Endodermal cell (in vitro differentiated cells): Measurements from ENCODE around the gene ELP5. TPM values are rescaled to one million over a fixed set of nuclear protein-coding genes. Genes with fewer than 3 reads are reported as not detected.

ENCODE experiments used
- DNase-seq: peaks from one replicate; pipeline ENCODE4 v3.0.0-alpha.2; 2017
- H3K27ac ChIP-seq: 2 replicates; pipeline ENCODE4 v1.5.1; 2013; ENCODE audit warnings: mild to moderate bottlenecking, low read depth, low read length, moderate library complexity
- H3K27me3 ChIP-seq: 2 replicates; pipeline ENCODE4 v1.6.1; 2013; ENCODE audit warnings: mild to moderate bottlenecking, low read length, moderate library complexity; ENCODE audit not compliant: insufficient read depth, control insufficient read depth, poor library complexity, severe bottlenecking
- H3K36me3 ChIP-seq: 2 replicates; pipeline ENCODE4 v1.7.0; 2013; ENCODE audit warnings: mild to moderate bottlenecking, low read length, moderate library complexity; ENCODE audit not compliant: control insufficient read depth, insufficient read depth
- H3K4me1 ChIP-seq: one replicate; pipeline ENCODE4 v1.7.0; 2013; ENCODE audit warnings: low read length; ENCODE audit not compliant: control insufficient read depth, insufficient read depth
- H3K4me3 ChIP-seq: 2 replicates; pipeline ENCODE4 v1.5.1; 2013; ENCODE audit warnings: mild to moderate bottlenecking, low read length, moderate library complexity
- H3K9ac ChIP-seq: 2 replicates; pipeline ENCODE4 v1.6.1; 2013; ENCODE audit warnings: mild to moderate bottlenecking, low read length, moderate library complexity; ENCODE audit not compliant: poor library complexity, severe bottlenecking; ENCODE audit errors: extremely low read depth
- H3K9me3 ChIP-seq: 2 replicates; pipeline ENCODE4 v1.6.1; 2013; ENCODE audit warnings: mild to moderate bottlenecking, low read length, moderate library complexity; ENCODE audit not compliant: control insufficient read depth
- H3K27ac Mint-ChIP-seq: 2 replicates; pipeline ENCODE4 v1.8.0; 2020; ENCODE audit warnings: mixed read lengths
- H3K27me3 Mint-ChIP-seq: 2 replicates; pipeline ENCODE4 v1.8.0; 2021; ENCODE audit warnings: mild to moderate bottlenecking, mixed read lengths; ENCODE audit not compliant: insufficient read depth
- H3K36me3 Mint-ChIP-seq: 2 replicates; pipeline ENCODE4 v1.8.0; 2020; ENCODE audit warnings: low read depth, mixed read lengths
- H3K4me1 Mint-ChIP-seq: 2 replicates; pipeline ENCODE4 v1.8.0; 2020; ENCODE audit warnings: mixed read lengths
- H3K4me3 Mint-ChIP-seq: 2 replicates; pipeline ENCODE4 v1.8.0; 2020; ENCODE audit warnings: mild to moderate bottlenecking, moderate library complexity, mixed read lengths
- H3K9me3 Mint-ChIP-seq: 2 replicates; pipeline ENCODE4 v1.8.0; 2020; ENCODE audit warnings: mild to moderate bottlenecking, mixed read lengths
- CTCF ChIP-seq: fragments of 200-600 bp; sonication (generic); conservative IDR thresholded peaks from 2 replicates; pipeline ENCODE4 v1.5.0; 2021; ENCODE audit warnings: antibody characterized with exemption, mild to moderate bottlenecking
- WGBS, 2 experiments: methylation state at CpG; one replicate each; pipeline versions ENCODE4 v1.1.5 to v1.1.7; 2013; ENCODE audit warnings: missing lambda C conversion rate in 2 of 2, mixed read lengths in 1 of 2; ENCODE audit not compliant: insufficient coverage in 1 of 2, insufficient read length in 1 of 2; 5-methylcytosine and 5-hydroxymethylcytosine counted together
- total RNA-seq, 2 donors: library from RNA; stranded (reverse); fragmentation: NEBNext Ultra II Directional in 1 of 2; extraction: Animal tissue kit (Norgen Biotek cat#: 25700) in 1 of 2; gene quantifications; 2 replicates in 1 of 2; 3 replicates in 1 of 2; pipeline ENCODE4 v1.2.1, GENCODE V29; 2021

ELP5 gene
- total RNA-seq, 2 donors from 2014 or later, result 45.3 to 68.0 TPM

- peaks cover 12% of the 10 kb centered on the region for H3K4me1 Mint-ChIP-seq
- Histone ChIP-seq H3K27ac (no peak overlapping the region), H3K27me3 (peaks cover 36% of the 10 kb centered on the region), H3K4me3 (peak overlapping the region; percentile 73), H3K9ac (peak overlapping the region; percentile 30), H3K4me1 (no peaks in the 10 kb centered on the region), H3K9me3 (no peaks in the 10 kb centered on the region), H3K36me3 (peaks cover 23% of the 10 kb centered on the region)
- H3K27ac Mint-ChIP-seq, result peak overlapping the region; percentile 89
- WGBS, 2 experiments, result 13 to 25% methylated on average over 20 to 54 of the region's 54 CpGs
- no peaks in the 10 kb centered on the region for H3K9me3 Mint-ChIP-seq
- peak overlapping the region; percentile 98 for H3K4me3 Mint-ChIP-seq
- peak; percentile 92 for DNase-seq
- peaks cover 25% of the 10 kb centered on the region for H3K36me3 Mint-ChIP-seq
- no peaks in the 10 kb centered on the region for H3K27me3 Mint-ChIP-seq
- no peak for TF ChIP-seq CTCF
These were observed 8.8 kb downstream of the ELP5 start for GRCh38 chr17:7260651-7261378.

- Histone ChIP-seq H3K36me3 (peaks cover 17% of the 10 kb centered on the region), H3K27me3 (peaks cover 36% of the 10 kb centered on the region), H3K9me3 (no peaks in the 10 kb centered on the region), H3K4me1 (no peaks in the 10 kb centered on the region), H3K27ac (no peak overlapping the region), H3K9ac (peak overlapping the region; percentile 68), H3K4me3 (peak overlapping the region; percentile 73)
- 10 to 27% methylated on average over 21 to 71 of the region's 71 CpGs for WGBS, 2 experiments
- Mint-ChIP-seq H3K9me3 (no peaks in the 10 kb centered on the region), H3K4me1 (peaks cover 12% of the 10 kb centered on the region), H3K36me3 (peaks cover 21% of the 10 kb centered on the region), H3K27ac (peak overlapping the region; percentile 97), H3K27me3 (no peaks in the 10 kb centered on the region), H3K4me3 (peak overlapping the region; percentile 98)
- TF ChIP-seq CTCF, result no peak
- DNase-seq, result peak; percentile 79
These were observed 9.6 kb downstream of the ELP5 start for GRCh38 chr17:7261379-7262191.

GRCh38 chr17:7262192-7262934 lies 10.3 kb downstream of the ELP5 start, which contains the start of gene CLDN7:
CLDN7 (minus strand) TSS chr17:7262478; CDS start chr17:7262043, 435 bp downstream.
- Mint-ChIP-seq H3K27ac (peak within 1 kb of the TSS; percentile 97), H3K4me3 (peak within 1 kb of the TSS; percentile 98), H3K27me3 (no peaks in the 10 kb centered on the region), H3K36me3 (peaks cover 15% of the 10 kb centered on the region), H3K9me3 (no peaks in the 10 kb centered on the region), H3K4me1 (peaks cover 12% of the 10 kb centered on the region)
- no peak within 1 kb of the TSS for H3K27ac ChIP-seq
- peak; percentile 59 for TF ChIP-seq CTCF
- H3K27me3 ChIP-seq, result peaks cover 36% of the 10 kb centered on the region
- DNase-seq, result peak; percentile 99
- H3K9ac ChIP-seq, result peak within 1 kb of the TSS; percentile 68
- WGBS, 2 experiments, result 4 to 5% methylated on average over 26 to 64 of the region's 64 CpGs
- H3K36me3 ChIP-seq, result peaks cover 14% of the 10 kb centered on the region
- no peaks in the 10 kb centered on the region for H3K9me3 ChIP-seq
- no peaks in the 10 kb centered on the region for H3K4me1 ChIP-seq
- peak within 1 kb of the TSS; percentile 73 for H3K4me3 ChIP-seq
